GM18526 (cell line): ENCODE measurements around the gene ST3GAL3.

ENCODE experiments used
- POLR2A ChIP-seq: IDR thresholded peaks from 3 replicates; pipeline ENCODE4 v1.6.1; 2011; ENCODE audit not compliant: insufficient read length; ENCODE audit errors: extremely low read depth

ST3GAL3 gene

DNA sequence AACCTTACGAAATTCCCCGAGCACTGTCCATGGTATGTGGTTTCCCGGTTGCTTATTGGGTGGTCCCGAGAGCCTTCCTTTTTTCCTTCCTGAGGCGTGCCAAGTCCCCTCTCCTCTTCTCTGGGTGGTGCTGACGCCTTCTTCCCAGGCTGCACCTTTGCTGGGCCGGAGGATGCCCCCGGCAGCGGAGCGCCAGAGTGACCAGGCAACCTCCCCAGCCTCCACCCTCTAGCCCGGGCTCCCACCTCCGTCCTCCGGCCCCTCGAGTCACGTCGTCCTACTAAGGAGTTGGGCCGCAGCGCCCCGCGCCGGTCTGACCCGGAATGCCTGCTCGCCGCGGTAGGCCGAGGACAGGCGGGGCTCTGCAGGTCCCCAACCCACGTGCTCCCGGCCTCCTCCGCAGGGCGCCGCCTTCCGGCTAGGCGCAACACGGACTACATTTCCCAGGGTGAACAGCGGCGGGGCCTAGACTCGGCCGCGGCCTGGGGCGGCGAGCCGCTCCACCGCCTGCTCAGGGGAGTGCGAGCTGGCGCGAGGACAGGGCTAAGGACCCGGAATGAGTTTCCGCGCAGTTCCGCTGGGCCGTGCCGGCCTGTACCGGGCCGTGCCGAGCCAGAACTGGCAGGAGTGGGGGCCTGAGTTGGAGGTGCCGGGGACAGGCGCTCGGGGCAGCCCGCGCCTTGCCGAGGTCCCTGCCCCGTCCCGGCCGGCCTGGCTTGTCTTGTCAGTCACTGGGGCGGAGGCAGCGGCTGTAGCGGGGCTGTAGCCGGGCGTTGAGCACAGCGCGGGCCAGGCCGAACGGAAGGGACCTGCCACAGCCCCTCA is 239.1 kb downstream of the ST3GAL3 start, which contains the start of gene IPO13:
IPO13 (plus strand) TSS at position 715 of the 825 bp plus-strand sequence. CDS start 651 bp downstream, outside the sequence.
- TF ChIP-seq POLR2A = peak; percentile 92

DNA sequence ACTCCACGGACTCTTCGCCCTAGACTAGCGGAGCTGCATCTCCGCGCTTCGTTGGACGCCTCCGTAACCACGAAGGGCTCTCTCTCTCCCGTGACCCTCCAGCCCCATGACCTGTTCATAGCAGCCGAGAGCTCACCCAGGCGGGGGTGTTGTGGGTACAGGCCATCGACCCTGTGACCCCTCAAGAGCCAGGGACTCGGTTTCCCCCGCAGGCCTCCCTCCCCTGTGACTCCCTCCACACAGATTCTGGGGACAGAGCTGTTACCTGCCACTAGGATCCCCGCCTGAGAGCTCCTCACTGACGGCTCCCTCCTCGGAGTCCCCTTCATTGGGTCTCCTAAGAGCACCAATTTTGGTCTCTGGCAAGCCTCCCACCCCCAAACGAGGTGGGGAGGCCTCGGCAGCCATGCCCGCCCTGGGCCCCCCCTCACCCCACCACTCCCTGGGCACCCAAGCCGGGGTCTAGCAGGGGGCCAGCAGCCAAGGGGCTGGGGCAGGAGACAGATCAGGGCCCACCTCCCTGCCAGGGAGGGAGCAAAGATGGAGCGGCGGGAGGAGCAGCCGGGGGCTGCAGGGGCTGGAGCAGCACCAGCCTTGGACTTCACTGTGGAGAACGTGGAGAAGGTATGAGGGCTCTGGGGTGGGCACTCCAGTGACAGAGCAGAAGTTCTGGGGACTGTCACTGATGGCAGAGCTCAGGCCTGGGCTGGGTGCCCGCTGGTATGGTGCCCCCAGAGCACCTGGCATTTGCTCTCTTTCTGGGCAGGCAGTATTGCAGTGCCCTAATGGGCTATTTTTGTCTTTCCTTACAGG is 239.9 kb downstream of the ST3GAL3 start:
- TF ChIP-seq POLR2A = no peak

DNA sequence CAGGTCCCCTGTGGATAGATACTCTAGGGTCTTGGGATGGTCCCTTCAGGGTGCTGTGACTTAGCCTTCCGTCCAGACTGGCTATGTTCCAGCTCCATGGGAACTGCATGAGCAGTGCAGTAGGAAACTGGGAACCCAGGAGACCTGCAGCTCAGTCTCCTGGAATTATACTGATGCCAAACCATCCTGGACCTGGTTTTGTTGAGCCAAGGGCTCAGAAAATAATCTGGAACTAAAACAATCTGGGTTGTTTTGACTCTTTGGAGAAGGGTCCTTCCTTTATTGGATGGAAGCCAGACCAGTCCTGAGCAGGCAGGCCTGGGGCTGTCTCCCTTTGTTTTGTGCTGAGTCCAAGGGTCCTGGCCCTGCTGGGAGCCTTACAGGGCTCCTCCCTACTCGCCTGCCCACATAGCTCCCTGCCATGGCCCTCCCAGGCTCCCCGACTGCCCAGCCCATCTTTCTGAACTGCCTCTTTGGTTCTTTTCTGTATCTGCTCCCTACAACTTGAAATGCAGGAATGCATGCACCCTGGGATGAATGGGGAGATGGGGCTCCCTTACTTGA is 240.6 kb downstream of the ST3GAL3 start:
- no peak for TF ChIP-seq POLR2A

DNA sequence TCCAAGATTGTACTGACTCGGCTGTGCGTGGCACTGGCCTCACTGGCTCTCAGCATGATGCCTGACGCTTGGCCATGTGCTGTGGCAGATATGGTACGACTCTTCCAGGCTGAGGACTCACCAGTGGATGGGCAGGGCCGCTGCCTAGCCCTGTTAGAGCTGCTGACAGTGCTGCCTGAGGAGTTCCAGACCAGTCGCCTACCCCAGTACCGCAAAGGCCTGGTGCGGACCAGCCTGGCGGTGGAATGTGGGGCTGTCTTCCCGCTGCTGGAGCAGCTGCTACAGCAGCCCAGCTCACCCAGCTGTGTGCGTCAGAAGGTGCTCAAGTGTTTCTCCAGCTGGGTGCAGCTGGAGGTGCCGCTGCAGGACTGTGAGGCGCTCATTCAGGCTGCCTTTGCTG is 242.3 kb downstream of the ST3GAL3 start:
- no peak for TF ChIP-seq POLR2A

DNA sequence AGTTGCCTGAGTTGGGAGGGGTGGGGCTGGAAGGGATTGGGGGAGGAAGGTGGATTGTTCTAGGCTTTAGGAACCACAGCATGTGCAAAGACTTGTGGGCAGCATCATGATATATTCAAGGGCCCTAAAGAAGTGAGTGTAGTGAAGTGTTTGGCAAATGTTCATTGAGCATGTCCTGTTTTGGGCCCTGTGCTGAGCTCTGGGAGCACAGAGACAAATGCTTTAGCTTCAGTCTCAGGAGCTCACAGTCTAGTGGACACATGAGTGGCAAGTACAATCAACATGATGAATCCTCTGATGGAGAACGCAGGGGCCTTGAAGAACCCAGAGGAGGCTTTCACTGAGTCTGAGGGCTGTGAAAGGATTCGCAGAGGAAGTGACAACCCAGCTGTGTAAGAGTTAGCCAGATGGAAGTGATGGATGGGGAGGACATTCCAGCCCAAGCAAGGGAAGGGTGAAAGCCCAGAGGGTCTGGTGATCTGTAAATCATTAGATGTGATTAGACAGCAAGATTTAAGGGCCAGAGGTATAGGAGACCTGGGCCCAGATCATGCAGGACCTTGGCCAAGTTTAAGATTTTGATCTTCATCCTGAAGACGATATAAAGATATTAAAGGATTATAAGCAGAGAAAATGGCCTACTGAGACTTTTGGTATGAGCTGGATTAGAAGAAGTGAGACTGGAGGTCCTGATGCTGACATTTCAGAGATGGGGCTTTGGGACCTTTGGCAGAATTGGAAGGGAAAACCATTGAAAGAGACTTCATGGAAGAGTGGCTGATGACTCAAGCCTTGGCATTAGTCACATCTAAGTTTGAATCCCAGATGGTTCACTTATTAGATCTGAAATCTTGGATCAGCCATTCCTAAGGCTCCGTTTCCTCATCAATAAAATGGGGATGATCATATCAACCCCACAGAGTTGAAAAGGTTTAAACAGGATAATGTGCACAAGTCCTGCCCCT is 244.0 kb downstream of the ST3GAL3 start:
- TF ChIP-seq POLR2A = no peak

DNA sequence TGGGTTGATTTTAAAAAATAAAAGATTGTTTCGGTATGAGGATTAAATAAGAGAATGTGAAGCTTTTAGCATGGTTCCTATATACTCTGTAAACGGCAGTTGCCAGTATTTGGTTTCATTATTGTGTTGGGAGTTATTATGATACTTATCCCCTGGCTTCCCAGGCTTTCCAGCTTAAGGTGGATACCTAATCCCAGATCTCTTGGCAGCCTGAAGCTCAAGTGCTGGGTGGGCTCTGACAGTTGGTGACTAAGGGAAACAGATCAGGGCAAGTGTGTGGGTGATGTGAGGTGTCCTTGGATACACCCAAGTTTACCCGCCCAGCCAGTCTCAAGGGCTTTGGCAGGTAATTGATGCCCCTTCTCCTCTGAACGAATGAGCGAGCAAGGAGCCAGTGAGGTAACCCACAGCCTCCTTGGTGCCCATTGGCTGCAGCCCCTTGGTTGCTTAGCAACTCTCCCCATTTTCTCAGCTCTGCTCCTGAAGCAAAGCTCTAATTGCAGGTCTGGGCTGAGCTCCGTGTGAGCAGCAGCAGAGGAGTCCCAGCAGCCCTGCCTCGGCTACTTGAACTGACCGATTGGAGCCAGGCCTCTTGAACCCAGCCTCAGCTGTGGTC is 245.5 kb downstream of the ST3GAL3 start:
- no peak for TF ChIP-seq POLR2A

DNA sequence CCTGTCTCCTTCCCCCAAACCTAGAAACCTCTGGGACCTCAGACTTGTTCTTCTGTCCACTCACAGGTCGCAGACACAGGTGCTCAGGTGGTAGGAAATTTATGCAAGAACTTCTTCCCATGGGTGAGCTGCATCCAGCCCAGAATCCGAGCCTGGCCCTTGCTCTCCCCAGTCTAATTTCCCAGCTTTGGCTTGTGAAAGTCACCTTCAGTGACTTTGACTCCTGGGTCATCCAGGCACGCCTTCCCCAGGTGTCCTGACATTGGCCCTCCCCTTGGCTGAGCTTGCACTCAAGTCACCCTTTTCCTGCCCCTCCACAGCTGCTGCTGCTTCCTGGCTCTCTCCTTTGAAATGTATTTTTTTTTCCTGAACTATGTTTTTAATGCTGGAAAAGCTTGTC is 246.0 kb downstream of the ST3GAL3 start:
- TF ChIP-seq POLR2A = no peak

DNA sequence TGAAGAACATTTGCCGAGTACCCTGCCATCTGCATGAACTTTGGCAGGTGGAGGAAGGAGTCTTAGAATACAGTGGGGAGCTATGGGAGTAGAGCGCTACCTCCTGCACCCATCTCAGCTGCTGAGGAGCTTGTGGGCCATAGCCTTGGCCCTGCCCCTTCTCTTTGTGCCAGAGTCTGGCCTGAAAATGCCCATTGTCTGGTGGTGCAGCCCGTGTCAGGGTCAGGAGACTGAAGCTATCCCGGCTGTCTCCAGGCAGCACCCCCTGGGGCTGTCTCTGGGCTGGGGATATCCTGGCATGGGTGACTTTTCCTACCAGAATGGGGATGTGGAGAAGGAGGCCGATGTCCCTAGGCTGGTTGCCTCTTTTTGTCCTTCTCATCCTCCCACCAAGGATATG is 246.7 kb downstream of the ST3GAL3 start:
- TF ChIP-seq POLR2A = no peak

DNA sequence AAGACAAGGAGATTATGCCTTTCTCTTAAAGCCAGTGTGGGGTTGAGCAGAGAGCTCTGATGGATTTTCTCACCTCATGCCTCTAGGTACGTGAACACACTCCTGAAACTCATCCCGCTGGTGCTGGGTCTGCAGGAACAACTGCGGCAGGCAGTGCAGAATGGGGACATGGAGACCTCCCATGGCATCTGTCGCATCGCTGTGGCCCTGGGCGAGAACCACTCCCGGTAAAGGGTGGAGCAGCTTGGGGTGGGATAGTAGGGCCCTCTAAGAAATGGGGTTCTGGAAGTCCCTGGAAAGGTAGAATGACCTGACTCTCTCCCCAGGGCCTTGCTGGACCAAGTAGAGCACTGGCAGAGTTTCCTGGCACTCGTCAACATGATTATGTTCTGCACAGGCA is 248.9 kb downstream of the ST3GAL3 start:
- TF ChIP-seq POLR2A = no peak

DNA sequence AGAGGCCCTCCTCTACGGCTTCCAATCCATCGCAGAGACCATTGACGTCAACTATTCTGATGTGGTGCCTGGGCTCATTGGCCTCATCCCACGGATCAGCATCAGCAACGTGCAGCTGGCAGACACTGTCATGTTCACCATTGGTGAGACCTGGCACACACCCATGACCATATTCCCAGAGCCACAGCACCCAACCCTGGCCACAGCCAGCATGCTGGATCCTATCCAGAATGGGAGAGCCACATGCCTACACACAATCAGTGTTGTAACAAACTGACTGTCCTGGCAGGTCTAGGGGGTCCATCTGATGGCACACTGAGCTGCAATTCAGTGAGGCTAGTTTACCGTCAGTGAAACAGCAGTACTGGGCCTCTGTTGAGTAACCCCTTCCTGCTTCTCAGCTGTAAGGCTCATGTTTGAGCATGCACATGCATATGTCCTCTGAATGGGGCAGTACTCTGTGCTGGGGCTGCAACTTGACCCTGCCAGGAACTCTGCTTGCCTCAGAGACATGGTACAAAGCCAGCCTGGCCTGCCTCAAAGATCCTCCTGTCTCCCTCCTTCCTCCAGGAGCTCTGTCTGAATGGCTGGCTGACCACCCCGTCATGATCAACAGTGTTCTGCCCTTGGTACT is 250.2 kb downstream of the ST3GAL3 start:
- no peak for TF ChIP-seq POLR2A

DNA sequence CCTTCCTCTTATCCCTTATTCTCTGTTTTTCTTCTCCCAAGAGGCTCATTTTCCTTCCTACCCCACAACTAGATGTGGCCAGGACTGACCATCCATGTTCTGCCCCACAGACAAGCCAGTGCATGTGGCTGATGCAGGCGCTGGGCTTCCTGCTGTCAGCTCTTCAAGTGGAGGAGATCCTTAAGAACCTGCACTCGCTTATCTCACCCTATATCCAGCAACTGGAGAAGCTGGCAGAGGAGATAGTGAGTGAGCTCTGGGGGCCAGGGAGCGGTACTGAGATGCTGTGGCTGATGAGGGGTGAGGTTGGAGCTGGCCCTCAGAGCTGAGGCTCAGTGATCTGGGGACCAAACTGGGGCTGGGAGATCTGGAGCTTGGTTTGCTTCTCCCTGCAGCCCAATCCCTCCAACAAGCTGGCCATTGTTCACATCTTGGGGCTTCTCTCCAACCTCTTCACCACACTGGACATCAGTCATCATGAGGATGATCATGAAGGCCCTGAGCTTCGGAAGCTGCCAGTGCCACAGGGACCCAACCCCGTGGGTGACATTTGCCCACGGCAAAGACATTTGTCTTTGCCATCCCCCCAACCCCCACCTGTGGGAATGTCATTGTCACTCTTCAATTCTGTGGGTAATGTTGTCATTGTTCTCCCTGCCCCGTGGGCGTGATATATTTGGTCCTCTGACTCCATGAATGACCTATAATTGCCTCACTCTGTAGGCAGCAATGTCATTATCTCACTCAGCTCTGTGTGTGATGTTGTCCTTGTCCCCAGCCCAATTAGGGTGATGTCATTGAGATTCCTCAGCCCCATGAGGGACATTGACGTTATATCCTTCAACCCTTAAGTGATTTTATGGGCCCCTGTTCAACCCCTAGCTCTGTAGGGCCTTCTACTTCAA is 251.3 kb downstream of the ST3GAL3 start:
- TF ChIP-seq POLR2A = no peak

DNA sequence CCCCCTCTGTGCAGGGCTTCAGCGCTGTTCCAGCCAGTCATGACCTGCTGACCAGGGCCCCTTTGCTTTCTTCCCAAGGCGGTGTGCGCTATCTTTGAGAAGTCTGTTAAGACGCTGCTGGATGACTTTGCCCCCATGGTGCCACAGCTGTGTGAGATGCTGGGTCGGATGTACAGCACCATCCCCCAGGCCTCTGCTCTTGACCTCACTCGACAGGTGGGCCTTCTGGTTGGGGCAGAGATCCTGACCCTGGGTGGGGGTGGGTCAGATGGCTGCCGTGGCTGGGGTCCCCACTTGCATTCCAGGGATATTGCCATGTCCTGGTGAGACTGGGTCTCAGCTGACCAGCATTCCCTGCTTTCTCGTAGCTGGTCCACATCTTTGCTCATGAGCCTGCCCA is 253.5 kb downstream of the ST3GAL3 start:
- TF ChIP-seq POLR2A = no peak

DNA sequence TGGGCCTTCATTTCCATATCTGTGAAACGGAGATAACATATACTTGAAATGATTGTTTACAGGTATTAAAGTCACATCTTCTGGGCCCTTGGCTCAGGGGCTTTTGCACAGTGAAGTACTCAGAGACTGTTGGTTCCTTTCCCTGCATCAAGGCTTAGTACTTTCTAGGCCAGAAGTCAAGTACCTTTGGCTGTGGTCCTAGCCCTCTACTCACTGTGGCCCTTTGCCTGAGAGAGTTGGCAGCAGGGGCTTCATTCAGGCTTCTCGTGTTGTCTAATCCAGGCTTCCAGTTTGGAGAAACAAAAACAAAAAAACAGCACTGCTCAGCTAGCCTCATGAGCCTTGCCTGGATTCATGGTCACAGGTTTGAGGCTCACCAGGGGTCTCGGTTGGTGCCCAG is 254.4 kb downstream of the ST3GAL3 start:
- no peak for TF ChIP-seq POLR2A

DNA sequence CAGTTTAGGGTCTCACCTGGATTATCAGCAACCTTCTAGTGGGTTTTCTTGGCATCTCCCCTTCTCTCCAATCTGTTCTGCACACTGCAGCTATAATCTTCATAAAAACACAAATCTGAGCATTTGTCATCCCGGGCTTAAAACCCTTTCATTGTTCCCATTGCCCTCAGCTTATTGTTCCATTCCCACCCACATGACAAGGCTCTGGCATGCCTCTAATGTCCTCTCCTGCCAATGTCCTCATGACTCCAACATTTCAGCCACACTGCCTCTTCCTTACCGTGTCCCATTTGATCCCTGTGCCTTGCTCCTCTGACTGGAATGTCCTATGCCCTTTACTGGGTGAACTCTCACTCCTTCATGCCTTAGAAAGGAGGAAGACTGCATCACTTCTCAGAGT is 255.0 kb downstream of the ST3GAL3 start:
- no peak for TF ChIP-seq POLR2A
